HepG2 (cell line): ENCODE data around the gene ACBD5. TPM values are rescaled to one million over a fixed set of nuclear protein-coding genes. Genes with fewer than 3 reads are reported as not detected.

ENCODE experiments used
- AHR ChIP-seq: IDR thresholded peaks from 2 replicates; pipeline ENCODE4 v1.6.1; 2018; ENCODE audit warnings: missing genetic modification reagents, missing compliant biosample characterization
- GABPB1 ChIP-seq: IDR thresholded peaks from 2 replicates; pipeline ENCODE4 v1.6.1; 2016; ENCODE audit warnings: mild to moderate bottlenecking, missing genetic modification reagents, moderate library complexity, missing compliant biosample characterization
- HES4 ChIP-seq: sonication (generic); formaldehyde crosslinking; IDR thresholded peaks from 2 replicates; pipeline ENCODE4 v1.9.0; 2021; ENCODE audit warnings: mild to moderate bottlenecking, missing genetic modification reagents, borderline replicate concordance
- HNRNPK ChIP-seq: fragments of 200-400 bp; formaldehyde crosslinking; IDR thresholded peaks from 2 replicates; pipeline ENCODE4 v1.6.1; 2018; ENCODE audit warnings: low read length, low read depth, moderate library complexity, mild to moderate bottlenecking; ENCODE audit not compliant: poor library complexity, severe bottlenecking
- ISL2 ChIP-seq: sonication (generic); formaldehyde crosslinking; IDR thresholded peaks from 2 replicates; pipeline ENCODE4 v1.5.0; 2020; ENCODE audit warnings: missing genetic modification reagents
- MYC ChIP-seq: sonication (generic); formaldehyde crosslinking; IDR thresholded peaks from 2 replicates; pipeline ENCODE4 v1.9.0; 2021; ENCODE audit warnings: missing genetic modification reagents, borderline replicate concordance
- NR1H2 ChIP-seq: sonication (generic); formaldehyde crosslinking; IDR thresholded peaks from 2 replicates; pipeline ENCODE4 v1.8.1; 2022; ENCODE audit warnings: low read depth, missing genetic modification reagents, borderline replicate concordance
- PRMT3 ChIP-seq: sonication (generic); formaldehyde crosslinking; IDR thresholded peaks from 2 replicates; pipeline ENCODE4 v1.8.1; 2022; ENCODE audit warnings: low read depth, mild to moderate bottlenecking, moderate library complexity, missing genetic modification reagents, borderline replicate concordance
- SPEN ChIP-seq: sonication (generic); formaldehyde crosslinking; IDR thresholded peaks from 2 replicates; pipeline ENCODE4 v1.5.1; 2020; ENCODE audit warnings: low read depth, mild to moderate bottlenecking, missing genetic modification reagents
- SRY ChIP-seq: sonication (generic); formaldehyde crosslinking; IDR thresholded peaks from 2 replicates; pipeline ENCODE4 v1.8.0; 2022; ENCODE audit warnings: mild to moderate bottlenecking, missing genetic modification reagents
- ZBTB38 ChIP-seq: sonication (generic); formaldehyde crosslinking; IDR thresholded peaks from 2 replicates; pipeline ENCODE4 v1.5.1; 2020; ENCODE audit warnings: mild to moderate bottlenecking, missing genetic modification reagents
- ZMYM4 ChIP-seq: sonication (generic); formaldehyde crosslinking; IDR thresholded peaks from 2 replicates; pipeline ENCODE4 v1.8.1; 2023; ENCODE audit warnings: mild to moderate bottlenecking, missing genetic modification reagents
- ZNF138 ChIP-seq: sonication (generic); formaldehyde crosslinking; IDR thresholded peaks from 2 replicates; pipeline ENCODE4 v1.5.0; 2020; ENCODE audit warnings: mild to moderate bottlenecking, low read depth, missing genetic modification reagents
- ZNF430 ChIP-seq: sonication (generic); formaldehyde crosslinking; IDR thresholded peaks from 2 replicates; pipeline ENCODE4 v1.9.0; 2021; ENCODE audit warnings: mild to moderate bottlenecking, missing genetic modification reagents
- ZNF672 ChIP-seq: sonication (generic); formaldehyde crosslinking; IDR thresholded peaks from 2 replicates; pipeline ENCODE4 v1.8.1; 2022; ENCODE audit warnings: missing genetic modification reagents
- ZNF747 ChIP-seq: sonication (generic); formaldehyde crosslinking; IDR thresholded peaks from 2 replicates; pipeline ENCODE4 v1.8.1; 2023; ENCODE audit warnings: missing genetic modification reagents, mild to moderate bottlenecking, borderline replicate concordance
- polyA plus RNA-seq, 8 experiments: library from polyadenylated mRNA; depleted of rRNA in 3 of 8; stranded (reverse) in 7 of 8; unstranded in 1 of 8; fragments of >200 nt; fragmentation: Illumina TruSeq in 4 of 8; extraction: Trizol in 4 of 8; gene quantifications; 2 replicates each; pipeline versions ENCODE4 v1.2.1 to v1.2.3, GENCODE V29; 2011 to 2016; ENCODE audit warnings: low read depth in 4 of 8, missing spikeins in 1 of 8, mixed read lengths in 1 of 8; ENCODE audit not compliant: insufficient read depth in 1 of 8
- total RNA-seq, 5 experiments: library from RNA; depleted of rRNA; stranded (reverse); fragments of >200 nt; fragmentation: Illumina TruSeq; extraction: Trizol; gene quantifications; 2 replicates each; pipeline ENCODE4 v1.2.3, GENCODE V29; 2016; ENCODE audit warnings: low read depth in 1 of 5
- TF ChIP-seq, protein P1 (sequence below): IDR thresholded peaks from 2 replicates; pipeline ENCODE4 v1.4.0; 2020; ENCODE audit warnings: mild to moderate bottlenecking, missing genetic modification reagents
- TF ChIP-seq, protein P2 (sequence below): IDR thresholded peaks from 2 replicates; pipeline ENCODE4 v1.6.1; 2016; ENCODE audit warnings: missing compliant biosample characterization, missing genetic modification reagents, borderline replicate concordance
- TF ChIP-seq, protein P3 (sequence below): sonication (generic); formaldehyde crosslinking; conservative IDR thresholded peaks from 2 replicates; pipeline ENCODE4 v1.8.0; 2022; ENCODE audit warnings: low read depth, missing genetic modification reagents
- TF ChIP-seq, protein P4 (sequence below): sonication (generic); formaldehyde crosslinking; IDR thresholded peaks from 2 replicates; pipeline ENCODE4 v1.8.1; 2023; ENCODE audit warnings: mild to moderate bottlenecking, moderate library complexity, missing genetic modification reagents
- TF ChIP-seq, protein P5 (sequence below): sonication (generic); formaldehyde crosslinking; IDR thresholded peaks from 2 replicates; pipeline ENCODE4 v1.4.0; 2020; ENCODE audit warnings: missing genetic modification reagents

The ACBD5 gene
- total and polyA plus RNA-seq, 2 of the 13 experiments (the other 11 are each of a cell fraction or from before 2014, with no cell fraction given), result 10.3 to 14.8 TPM

DNA sequence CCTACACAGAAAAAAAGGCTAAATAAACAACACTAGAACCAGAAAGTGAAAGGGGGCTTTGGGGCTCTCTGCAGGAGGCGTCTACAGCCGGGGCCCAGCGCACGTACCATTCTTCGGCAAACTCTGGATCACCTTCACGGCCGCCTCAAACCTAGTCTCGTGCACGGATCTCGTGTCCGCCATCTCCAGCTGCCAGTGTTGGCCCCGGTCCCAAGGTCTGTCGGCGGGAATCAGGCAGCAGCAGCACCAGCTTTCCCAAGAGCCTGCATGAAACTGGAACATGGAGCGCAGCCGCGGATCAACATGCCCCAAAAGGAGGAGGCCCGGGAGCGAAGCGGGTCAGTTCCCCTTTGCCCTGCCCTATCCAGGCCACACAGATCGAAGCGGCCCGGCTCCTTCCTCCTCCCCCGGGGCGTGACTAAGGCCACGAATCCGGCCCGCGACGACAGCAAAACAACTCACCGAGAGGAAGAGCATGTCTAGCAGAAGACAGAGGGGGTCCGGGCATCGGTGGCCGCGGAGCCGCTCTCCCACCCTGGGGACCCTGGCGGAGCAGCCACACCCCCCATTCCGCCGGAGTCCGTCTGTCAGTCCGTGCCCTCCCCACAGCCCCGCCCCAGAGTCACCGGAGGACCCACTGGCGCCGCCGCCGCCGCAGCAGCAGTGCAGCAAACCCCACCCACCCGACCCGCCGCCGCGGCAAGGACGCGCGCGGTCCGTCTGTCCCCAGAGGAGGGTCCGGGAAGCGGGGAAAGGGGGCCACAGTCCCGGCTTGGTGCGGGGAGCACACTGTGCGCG lies at the start of gene ACBD5 (continued):
- TF ChIP-seq, protein P1, sequence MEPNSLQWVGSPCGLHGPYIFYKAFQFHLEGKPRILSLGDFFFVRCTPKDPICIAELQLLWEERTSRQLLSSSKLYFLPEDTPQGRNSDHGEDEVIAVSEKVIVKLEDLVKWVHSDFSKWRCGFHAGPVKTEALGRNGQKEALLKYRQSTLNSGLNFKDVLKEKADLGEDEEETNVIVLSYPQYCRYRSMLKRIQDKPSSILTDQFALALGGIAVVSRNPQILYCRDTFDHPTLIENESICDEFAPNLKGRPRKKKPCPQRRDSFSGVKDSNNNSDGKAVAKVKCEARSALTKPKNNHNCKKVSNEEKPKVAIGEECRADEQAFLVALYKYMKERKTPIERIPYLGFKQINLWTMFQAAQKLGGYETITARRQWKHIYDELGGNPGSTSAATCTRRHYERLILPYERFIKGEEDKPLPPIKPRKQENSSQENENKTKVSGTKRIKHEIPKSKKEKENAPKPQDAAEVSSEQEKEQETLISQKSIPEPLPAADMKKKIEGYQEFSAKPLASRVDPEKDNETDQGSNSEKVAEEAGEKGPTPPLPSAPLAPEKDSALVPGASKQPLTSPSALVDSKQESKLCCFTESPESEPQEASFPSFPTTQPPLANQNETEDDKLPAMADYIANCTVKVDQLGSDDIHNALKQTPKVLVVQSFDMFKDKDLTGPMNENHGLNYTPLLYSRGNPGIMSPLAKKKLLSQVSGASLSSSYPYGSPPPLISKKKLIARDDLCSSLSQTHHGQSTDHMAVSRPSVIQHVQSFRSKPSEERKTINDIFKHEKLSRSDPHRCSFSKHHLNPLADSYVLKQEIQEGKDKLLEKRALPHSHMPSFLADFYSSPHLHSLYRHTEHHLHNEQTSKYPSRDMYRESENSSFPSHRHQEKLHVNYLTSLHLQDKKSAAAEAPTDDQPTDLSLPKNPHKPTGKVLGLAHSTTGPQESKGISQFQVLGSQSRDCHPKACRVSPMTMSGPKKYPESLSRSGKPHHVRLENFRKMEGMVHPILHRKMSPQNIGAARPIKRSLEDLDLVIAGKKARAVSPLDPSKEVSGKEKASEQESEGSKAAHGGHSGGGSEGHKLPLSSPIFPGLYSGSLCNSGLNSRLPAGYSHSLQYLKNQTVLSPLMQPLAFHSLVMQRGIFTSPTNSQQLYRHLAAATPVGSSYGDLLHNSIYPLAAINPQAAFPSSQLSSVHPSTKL, result peak; percentile 47
- TF ChIP-seq, protein P2, sequence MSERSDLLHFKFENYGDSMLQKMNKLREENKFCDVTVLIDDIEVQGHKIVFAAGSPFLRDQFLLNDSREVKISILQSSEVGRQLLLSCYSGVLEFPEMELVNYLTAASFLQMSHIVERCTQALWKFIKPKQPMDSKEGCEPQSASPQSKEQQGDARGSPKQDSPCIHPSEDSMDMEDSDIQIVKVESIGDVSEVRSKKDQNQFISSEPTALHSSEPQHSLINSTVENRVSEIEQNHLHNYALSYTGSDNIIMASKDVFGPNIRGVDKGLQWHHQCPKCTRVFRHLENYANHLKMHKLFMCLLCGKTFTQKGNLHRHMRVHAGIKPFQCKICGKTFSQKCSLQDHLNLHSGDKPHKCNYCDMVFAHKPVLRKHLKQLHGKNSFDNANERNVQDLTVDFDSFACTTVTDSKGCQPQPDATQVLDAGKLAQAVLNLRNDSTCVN (CRISPR knock-in tag), result peak; percentile 31; the same call in 1 of the 2 replicates
- TF ChIP-seq AHR (CRISPR knock-in tag) (no peak), SPEN (CRISPR knock-in tag) (peak; percentile 26; the same call in 1 of the 2 replicates), NR1H2 (CRISPR knock-in tag) (no peak), ZNF672 (CRISPR knock-in tag) (no peak), ZBTB38 (peak; percentile 69; the same call in 1 of the 2 replicates), SRY (CRISPR knock-in tag) (no peak), ZNF747 (peak; percentile 86), ZMYM4 (CRISPR knock-in tag) (peak; percentile 40; the same call in 1 of the 2 replicates), ISL2 (peak; percentile 58), ZNF430 (peak; percentile 2; the same call in 1 of the 2 replicates), ZNF138 (CRISPR knock-in tag) (no peak), HNRNPK (no peak), PRMT3 (CRISPR knock-in tag) (no peak), GABPB1 (CRISPR knock-in tag) (peak; percentile 81), MYC (CRISPR knock-in tag) (peak; percentile 75), HES4 (CRISPR knock-in tag) (peak; percentile 87)
- TF ChIP-seq, protein P3, sequence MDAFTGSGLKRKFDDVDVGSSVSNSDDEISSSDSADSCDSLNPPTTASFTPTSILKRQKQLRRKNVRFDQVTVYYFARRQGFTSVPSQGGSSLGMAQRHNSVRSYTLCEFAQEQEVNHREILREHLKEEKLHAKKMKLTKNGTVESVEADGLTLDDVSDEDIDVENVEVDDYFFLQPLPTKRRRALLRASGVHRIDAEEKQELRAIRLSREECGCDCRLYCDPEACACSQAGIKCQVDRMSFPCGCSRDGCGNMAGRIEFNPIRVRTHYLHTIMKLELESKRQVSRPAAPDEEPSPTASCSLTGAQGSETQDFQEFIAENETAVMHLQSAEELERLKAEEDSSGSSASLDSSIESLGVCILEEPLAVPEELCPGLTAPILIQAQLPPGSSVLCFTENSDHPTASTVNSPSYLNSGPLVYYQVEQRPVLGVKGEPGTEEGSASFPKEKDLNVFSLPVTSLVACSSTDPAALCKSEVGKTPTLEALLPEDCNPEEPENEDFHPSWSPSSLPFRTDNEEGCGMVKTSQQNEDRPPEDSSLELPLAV, result no peak
- TF ChIP-seq, protein P4, sequence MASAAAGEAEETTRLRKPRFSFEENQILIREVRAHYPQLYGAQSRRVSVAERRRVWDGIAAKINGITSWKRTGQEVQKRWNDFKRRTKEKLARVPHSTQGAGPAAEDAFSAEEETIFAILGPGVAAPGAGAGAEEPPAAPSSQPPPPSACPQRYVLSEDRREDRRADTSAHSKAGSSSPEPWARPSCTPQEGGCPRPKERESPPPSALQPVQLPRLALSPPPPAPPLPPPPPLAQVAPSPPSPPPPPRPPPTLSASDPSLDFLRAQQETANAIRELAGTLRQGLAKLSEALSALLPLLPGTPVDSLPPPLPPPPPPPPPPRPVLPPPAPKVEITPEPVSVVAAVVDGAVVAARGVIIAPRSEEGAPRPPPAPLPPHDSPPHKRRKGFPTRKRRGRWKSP (CRISPR knock-in tag), result peak; percentile 43
- TF ChIP-seq, protein P5, sequence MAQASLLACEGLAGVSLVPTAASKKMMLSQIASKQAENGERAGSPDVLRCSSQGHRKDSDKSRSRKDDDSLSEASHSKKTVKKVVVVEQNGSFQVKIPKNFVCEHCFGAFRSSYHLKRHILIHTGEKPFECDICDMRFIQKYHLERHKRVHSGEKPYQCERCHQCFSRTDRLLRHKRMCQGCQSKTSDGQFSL (CRISPR knock-in tag), result peak; percentile 84; the same call in 1 of the 2 replicates
